ENCODE data around the gene CMTM3.

GRCh38 chr16:66610111-66610820 is 5.8 kb downstream of the CMTM3 start:
- no peak for TF ChIP-seq ZNF274 (IDR thresholded peaks at IDR 0.05; ENCODE audit: low read depth, low read length)
- no peak for TF ChIP-seq YY1 (IDR thresholded peaks at IDR 0.05; ENCODE audit: insufficient read depth, insufficient read length)

All from NT2/D1 (cell line).